Ectodermal cell (in vitro differentiated cells): ENCODE measurements around the gene SCAF1.

Source experiments
- H3K27ac ChIP-seq: 2 replicates; pipeline ENCODE4 v1.7.0; 2013; ENCODE audit warnings: mild to moderate bottlenecking, low read depth, low read length; ENCODE audit not compliant: insufficient read depth, poor library complexity, severe bottlenecking
- H3K27me3 ChIP-seq: 2 replicates; pipeline ENCODE4 v1.7.0; 2013; ENCODE audit warnings: mild to moderate bottlenecking, low read length; ENCODE audit not compliant: insufficient read depth, control insufficient read depth, poor library complexity, severe bottlenecking
- H3K36me3 ChIP-seq: one replicate; pipeline ENCODE4 v1.7.0; 2013; ENCODE audit warnings: low read length; ENCODE audit not compliant: control insufficient read depth, insufficient read depth
- H3K4me1 ChIP-seq: one replicate; pipeline ENCODE4 v1.7.0; 2013; ENCODE audit warnings: low read length; ENCODE audit not compliant: control insufficient read depth, insufficient read depth
- H3K4me3 ChIP-seq: 2 replicates; pipeline ENCODE4 v1.7.0; 2013; ENCODE audit warnings: low read depth, low read length, control low read depth; ENCODE audit not compliant: insufficient read depth
- H3K9me3 ChIP-seq: 2 replicates; pipeline ENCODE4 v1.7.0; 2013; ENCODE audit warnings: mild to moderate bottlenecking, low read length, moderate library complexity; ENCODE audit not compliant: control insufficient read depth
- WGBS, 2 experiments: methylation state at CpG; one replicate each; pipeline ENCODE4 v1.1.7; 2013; ENCODE audit warnings: missing lambda C conversion rate in 2 of 2; 5-methylcytosine and 5-hydroxymethylcytosine counted together

The SCAF1 gene

DNA sequence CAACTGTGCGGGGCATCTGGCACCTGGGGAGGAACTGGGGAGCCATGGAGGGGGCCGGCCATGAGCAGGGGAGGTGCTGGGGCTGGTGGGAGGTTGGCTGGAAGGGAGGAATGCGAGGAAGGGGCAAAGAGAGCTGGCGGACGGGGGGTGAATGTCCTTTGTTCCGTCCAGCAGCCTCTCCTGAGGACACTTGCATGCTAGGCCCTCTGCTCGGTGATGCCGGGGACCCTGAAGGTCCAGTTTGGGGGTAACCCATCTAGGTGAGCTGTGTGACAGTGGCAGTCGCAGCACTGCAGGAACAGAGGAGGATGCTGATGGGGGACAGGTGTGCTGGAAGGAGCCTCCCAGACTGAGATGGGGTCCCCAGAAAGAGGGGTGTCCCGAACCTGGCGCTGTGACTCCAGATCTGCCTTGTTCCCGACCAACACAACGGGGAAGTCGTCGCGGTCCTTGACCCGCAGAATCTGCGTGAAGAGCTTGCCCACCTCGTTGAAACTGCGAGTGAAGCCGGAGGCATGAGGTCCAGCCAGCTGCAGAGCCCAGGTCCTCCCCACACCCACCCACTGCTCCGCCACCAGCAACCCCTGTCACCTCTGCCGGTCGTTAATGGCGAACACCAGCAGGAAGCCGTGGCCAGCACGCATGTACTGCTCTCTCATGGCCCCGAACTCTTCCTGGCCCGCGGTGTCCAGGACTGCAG lies 5.6 kb upstream of the SCAF1 start:
- 83 to 84% methylated on average over 30 of the region's 30 CpGs for WGBS, 2 experiments
- no peaks in the 10 kb centered on the region for H3K9me3 ChIP-seq
- H3K27ac ChIP-seq = peak overlapping the region; percentile 32
- H3K4me1 ChIP-seq = peaks cover 33% of the 10 kb centered on the region
- no peak overlapping the region for H3K4me3 ChIP-seq
- no peaks in the 10 kb centered on the region for H3K36me3 ChIP-seq
- peaks cover 4% of the 10 kb centered on the region for H3K27me3 ChIP-seq

DNA sequence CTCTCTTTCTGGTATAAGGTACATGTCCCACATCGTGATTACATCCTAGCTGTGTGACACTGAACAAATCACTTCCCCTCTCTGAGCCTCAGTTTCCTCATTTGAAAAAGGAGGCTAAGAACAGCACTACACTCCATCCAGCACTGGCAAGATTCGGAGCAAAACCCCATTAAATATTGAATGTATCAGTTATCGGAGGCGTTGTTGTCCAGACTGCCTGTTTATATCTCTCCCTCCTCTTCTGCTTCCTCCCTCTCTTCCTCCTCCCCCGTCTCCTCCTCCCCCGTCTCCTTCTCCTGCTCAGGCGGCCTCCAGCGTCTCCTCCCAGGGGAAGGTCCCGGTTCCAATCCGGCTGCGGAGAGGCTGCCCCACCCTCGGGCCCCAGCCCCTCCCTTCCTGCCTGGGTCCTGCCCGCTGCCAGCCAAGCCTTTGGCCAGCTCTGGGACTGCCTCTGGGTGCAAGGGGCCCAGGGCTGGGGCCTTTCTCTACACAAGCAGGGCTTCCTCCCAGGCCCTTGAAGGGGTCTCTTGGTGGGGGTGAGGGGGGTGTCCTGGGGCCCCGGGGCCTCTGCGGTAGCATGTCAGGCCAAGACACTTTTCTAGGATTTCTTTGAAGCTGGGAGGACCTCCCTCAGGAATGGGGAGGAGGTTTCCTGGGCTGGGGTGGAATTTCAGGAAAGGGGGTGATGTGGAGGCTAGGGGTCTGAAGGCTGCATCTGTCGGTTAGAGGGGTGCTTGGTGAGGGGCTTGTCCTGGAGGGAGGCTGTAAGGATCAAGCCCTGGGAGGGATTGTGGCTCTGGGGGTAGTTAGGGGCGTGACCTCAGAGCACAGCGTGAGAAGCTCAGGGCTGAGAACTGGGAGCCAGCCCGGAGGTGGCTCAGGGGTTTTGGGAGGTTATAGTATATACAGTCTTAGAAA lies 3.9 kb upstream of the SCAF1 start:
- WGBS, 2 experiments = 17% methylated on average over 19 of the region's 19 CpGs
- Histone ChIP-seq H3K36me3 (no peaks in the 10 kb centered on the region), H3K4me1 (peaks cover 36% of the 10 kb centered on the region), H3K27ac (peak overlapping the region; percentile 17), H3K27me3 (peaks cover 4% of the 10 kb centered on the region), H3K4me3 (peak overlapping the region; percentile 26), H3K9me3 (no peaks in the 10 kb centered on the region)

DNA sequence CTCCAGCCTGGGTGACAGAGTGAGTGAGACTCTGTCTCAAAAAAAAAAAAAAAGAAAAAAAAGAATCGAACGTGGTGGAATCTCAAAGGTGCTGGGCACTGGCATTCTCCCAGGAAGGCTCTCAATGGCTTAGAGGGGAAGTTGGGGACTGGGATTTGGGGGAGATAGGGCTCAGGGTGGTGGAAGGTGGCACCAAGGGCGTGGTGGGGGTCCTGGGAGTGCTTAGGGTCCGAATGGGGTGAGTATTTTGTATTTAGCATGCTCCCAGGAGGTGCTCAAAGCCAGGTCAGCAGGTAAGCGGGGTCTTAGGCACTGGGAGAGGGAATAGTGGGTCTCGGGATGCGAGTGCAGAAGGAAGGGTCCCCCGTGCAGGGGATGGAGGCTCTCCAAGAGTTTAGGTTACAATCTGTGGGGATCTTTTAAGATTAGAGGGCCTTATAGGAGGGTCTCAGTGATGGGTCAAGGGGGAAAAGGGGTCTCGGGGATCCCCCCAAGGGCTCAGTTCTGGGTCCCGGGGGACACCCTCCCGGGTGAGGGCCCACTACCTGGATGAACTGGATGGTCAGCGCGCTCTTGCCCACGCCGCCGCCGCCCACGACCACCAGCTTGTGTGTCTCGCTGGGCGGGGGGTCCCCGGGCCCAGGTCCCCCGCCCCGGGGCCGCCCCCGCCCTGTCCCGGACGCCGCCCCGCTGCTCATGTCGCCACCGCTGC lies 2.5 kb upstream of the SCAF1 start:
- no peak overlapping the region for H3K27ac ChIP-seq
- H3K27me3 ChIP-seq = peaks cover 4% of the 10 kb centered on the region
- no peaks in the 10 kb centered on the region for H3K9me3 ChIP-seq
- H3K4me1 ChIP-seq = peaks cover 39% of the 10 kb centered on the region
- WGBS, 2 experiments = 6 to 7% methylated on average over 31 of the region's 31 CpGs
- peak overlapping the region; percentile 32 for H3K4me3 ChIP-seq
- H3K36me3 ChIP-seq = no peaks in the 10 kb centered on the region

DNA sequence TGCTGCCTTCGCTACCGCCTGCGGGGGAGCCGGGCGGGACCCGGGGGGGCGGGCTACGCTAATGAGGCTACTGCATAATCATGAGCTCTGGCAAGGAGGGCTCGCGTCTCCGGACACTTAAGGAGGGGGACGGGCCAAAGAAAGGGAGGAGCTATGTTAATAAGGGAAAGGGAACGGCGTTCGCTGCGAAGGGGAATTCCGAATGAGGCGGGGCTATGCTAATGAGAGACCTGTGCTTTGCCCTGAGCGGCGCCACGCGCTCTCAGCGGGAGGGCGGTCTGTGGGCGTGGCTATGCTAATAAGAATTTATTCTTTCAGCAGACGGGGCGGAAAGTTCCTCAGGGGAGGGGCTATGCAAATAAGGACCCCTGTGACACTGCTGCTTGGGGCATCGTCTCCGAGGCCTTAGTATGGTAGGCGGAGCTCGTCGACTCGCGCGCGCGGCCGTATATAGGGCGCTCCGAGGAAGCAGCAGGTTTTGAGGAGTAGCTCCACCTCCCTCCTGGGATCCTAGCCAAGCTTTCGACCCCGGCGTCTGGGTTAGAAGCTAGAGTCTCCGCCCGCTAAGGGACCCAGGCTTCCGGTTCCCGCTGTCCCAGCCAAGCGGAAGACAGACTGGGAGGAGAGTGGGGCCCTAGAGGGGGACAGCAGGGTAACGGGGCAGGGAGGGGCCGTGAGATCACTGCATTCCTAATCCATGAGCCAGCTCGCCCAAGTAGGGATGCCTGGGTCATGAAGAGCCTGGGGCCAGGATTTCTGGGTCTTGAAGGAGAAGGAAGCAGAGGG lies 1.7 kb upstream of the SCAF1 start, which contains the start of gene RRAS:
RRAS (minus strand) TSS at position 31 of the 786 bp plus-strand sequence. CDS start 45 bp downstream, outside the sequence.
- H3K4me1 ChIP-seq = peaks cover 39% of the 10 kb centered on the region
- 0 to 1% methylated on average over 51 of the region's 51 CpGs for WGBS, 2 experiments

DNA sequence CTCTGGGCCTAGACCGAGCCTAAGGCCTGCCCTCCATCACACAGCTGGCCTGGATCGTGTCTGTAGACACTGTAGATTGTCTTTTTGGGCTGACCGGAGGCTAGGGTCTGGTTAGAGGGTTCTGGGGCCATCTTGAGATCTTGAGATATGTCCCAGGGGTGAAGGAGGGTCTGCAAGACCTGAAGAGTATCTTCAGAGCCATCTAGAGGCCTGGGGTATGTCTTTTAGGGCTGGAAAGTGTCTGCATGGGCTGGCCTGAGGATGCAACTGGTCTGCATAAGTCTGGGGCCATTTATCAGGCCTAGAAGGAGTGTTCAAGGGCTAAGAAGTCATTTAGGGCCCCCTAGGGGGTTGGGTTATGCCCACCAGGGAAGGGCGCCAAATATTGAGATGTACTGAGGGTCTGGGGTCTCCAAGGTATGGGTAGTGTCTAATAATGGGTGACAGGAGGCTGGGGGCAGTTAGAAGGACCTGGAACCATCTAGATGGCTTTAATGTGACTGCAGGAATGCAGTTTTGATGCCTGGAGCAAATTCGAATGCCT lies 555 bp downstream of the SCAF1 start:
- Histone ChIP-seq H3K9me3 (no peaks in the 10 kb centered on the region), H3K36me3 (peaks cover 19% of the 10 kb centered on the region), H3K4me1 (peaks cover 25% of the 10 kb centered on the region), H3K27ac (no peak overlapping the region), H3K27me3 (peaks cover 4% of the 10 kb centered on the region), H3K4me3 (peak overlapping the region; percentile 82)
- 14 to 16% methylated on average over 5 of the region's 5 CpGs for WGBS, 2 experiments

More for the DNA sequence above, 1.7 kb upstream of the SCAF1 start, which contains the start of gene RRAS:
- Histone ChIP-seq H3K9me3 (no peaks in the 10 kb centered on the region), H3K27me3 (peaks cover 4% of the 10 kb centered on the region), H3K4me3 (peak within 1 kb of the TSS; percentile 82), H3K27ac (peak within 1 kb of the TSS; percentile 99), H3K36me3 (no peaks in the 10 kb centered on the region)

DNA sequence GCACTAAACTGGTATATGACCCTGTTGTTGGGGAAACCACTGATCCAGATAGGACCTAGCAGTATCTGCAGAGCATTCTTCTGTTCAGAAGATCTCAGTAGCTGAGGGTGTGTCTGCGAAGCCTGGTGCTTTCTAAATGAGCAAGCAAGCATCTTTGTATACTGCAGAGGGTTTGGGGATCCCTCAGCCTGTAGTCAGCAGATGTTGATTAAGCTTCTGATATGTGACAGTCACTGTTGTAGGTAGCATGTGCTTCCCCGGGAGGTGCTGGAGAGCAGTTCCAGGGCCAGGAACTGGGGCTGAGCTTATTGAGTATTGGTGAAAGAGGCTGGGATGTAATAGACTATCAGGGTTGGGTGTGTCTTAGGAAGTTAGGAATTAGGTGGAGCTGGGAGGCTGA lies 1.5 kb downstream of the SCAF1 start:
- peaks cover 17% of the 10 kb centered on the region for H3K4me1 ChIP-seq
- no peaks in the 10 kb centered on the region for H3K9me3 ChIP-seq
- 93 to 94% methylated on average over 2 of the region's 2 CpGs for WGBS, 2 experiments
- peaks cover 4% of the 10 kb centered on the region for H3K27me3 ChIP-seq
- peaks cover 22% of the 10 kb centered on the region for H3K36me3 ChIP-seq
- peak overlapping the region; percentile 82 for H3K4me3 ChIP-seq
- H3K27ac ChIP-seq = no peak overlapping the region

DNA sequence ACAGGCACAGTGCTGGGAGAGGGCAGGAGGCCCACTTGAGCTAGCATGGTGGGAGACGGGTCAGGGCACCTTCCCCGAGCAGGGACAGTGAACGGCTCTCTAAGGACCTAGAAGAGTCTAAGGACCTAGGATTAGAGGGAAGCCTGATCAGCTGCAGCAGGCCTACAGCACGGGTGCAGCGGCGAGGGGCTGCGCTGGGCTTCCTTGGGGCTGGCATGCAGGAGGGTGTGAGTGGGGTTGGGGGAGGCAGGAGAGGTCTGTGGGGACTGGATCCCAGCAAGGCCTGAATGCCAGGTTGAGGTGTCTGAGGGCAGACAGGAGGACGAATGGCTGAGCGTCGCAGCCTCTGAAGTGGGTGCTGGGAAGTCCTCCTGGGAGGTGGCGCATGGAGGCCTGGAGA lies 3.6 kb downstream of the SCAF1 start:
- H3K36me3 ChIP-seq = peaks cover 28% of the 10 kb centered on the region
- no peaks in the 10 kb centered on the region for H3K9me3 ChIP-seq
- H3K27me3 ChIP-seq = no peaks in the 10 kb centered on the region
- no peak overlapping the region for H3K4me3 ChIP-seq
- 94 to 96% methylated on average over 11 of the region's 11 CpGs for WGBS, 2 experiments
- no peak overlapping the region for H3K27ac ChIP-seq
- H3K4me1 ChIP-seq = peaks cover 5% of the 10 kb centered on the region

DNA sequence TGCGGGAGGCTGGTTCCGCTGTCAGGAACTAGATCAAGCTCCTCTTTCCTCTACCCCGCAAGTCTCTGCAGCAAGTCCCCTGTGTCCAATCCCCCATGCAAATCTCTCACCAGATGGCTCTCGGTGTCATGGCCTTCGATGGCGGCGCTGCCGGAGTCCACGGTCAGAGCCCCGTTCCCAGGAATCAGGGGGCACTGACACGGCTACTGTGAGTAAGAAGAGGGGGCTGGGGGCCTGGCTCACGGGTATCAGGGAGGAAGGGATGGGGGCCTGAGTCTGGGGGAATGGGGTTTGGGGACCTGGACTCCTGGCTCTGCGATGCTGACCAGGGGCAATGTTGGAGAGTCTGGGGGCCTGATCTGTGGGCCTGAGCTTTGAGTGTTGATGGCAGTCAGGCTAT lies 4.0 kb downstream of the SCAF1 start:
- Histone ChIP-seq H3K9me3 (no peaks in the 10 kb centered on the region), H3K27ac (no peak overlapping the region), H3K4me3 (no peak overlapping the region), H3K36me3 (peaks cover 28% of the 10 kb centered on the region), H3K4me1 (peaks cover 5% of the 10 kb centered on the region), H3K27me3 (no peaks in the 10 kb centered on the region)
- 96 to 97% methylated on average over 13 of the region's 13 CpGs for WGBS, 2 experiments

DNA sequence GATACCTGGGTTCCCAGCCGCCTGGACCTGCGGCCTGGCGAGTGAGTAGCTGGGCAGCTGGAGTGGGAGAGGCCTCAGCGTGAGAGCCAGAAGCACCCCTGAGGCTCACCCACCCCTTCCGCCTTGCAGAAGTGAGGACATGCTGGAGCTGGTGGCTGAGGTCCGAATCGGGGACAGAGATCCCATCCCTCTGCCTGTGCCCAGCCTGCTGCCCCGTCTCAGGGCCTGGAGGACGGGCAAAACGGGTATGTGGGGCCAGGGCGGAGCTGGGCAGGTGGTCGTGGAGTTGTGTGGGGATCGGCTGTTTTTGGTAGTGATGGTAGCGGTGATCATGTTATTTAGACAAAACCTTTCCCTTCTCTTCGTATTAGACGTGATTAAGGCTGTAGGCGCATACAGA lies 4.6 kb downstream of the SCAF1 start:
- Histone ChIP-seq H3K4me1 (peaks cover 5% of the 10 kb centered on the region), H3K9me3 (no peaks in the 10 kb centered on the region), H3K27ac (no peak overlapping the region), H3K36me3 (peaks cover 28% of the 10 kb centered on the region), H3K4me3 (no peak overlapping the region), H3K27me3 (no peaks in the 10 kb centered on the region)
- WGBS, 2 experiments = 95 to 96% methylated on average over 17 of the region's 17 CpGs
